HG02623 (cell line): ENCODE data around the gene C12orf57.

ENCODE experiments used
- ATAC-seq: cut with Tn5 transposase; IDR thresholded peaks from one replicate; pipeline ENCODE4 v1.9.1; 2021; ENCODE audit warnings: moderate library complexity; ENCODE audit not compliant: unreplicated experiment

Gene C12orf57

DNA sequence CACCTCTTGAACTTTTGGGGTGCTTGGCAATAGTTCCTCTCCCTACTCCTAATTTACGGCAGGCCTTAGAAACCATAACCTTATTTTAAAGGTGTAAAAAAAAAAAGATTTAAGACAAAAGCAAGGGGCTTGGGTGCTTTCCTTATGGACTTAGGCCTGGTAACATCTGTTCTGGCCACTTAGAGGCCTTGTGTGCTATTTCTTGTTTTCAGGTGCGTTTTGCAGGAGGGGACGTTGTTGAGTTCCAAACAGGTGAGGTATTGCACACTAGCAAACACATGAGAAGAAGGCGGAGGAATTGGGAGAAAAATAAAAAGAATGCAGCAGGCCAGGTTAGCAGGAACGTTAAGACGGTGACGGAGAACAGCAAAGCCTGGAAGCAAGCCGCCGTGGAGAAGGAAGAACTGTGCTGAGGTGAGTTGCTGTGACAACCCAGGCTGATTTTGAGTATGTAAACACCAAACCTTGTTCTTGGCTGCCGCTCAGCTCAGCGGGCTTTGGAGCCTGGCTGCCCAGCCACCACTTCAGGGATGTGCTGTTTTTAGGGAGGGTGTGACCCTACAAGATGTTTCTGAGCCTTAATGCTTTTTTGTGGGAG is 44.2 kb downstream of the C12orf57 start:
- no peak for ATAC-seq
